Measurements from ENCODE around the gene ZDHHC14.

GRCh38 chr6:157595768-157596167 is 214.8 kb downstream of the ZDHHC14 start:
- no peak for TF ChIP-seq ZFP36 (IDR thresholded peaks at IDR 0.05; ENCODE audit: borderline replicate concordance, partially characterized antibody)
- no peak for TF ChIP-seq POLR2A (IDR thresholded peaks at IDR 0.05; ENCODE audit: low read length)
- no peak for TF ChIP-seq BHLHE40 (IDR thresholded peaks at IDR 0.05; ENCODE audit: low read depth, low read length)
- no peak for TF ChIP-seq CTCF (IDR thresholded peaks at IDR 0.05)
- TF ChIP-seq NFE2L2 (conservative IDR thresholded peaks at IDR 0.05; ENCODE audit: low read length), result no peak
- no peak for TF ChIP-seq USF2 (IDR thresholded peaks at IDR 0.05)
- no peak for TF ChIP-seq TP53 (CRISPR knock-in tag; IDR thresholded peaks at IDR 0.05)
- TF ChIP-seq CEBPB (IDR thresholded peaks at IDR 0.05), result no peak
- no peak for TF ChIP-seq RAD21 (conservative IDR thresholded peaks at IDR 0.05 in 1 of 2, IDR thresholded peaks at IDR 0.05 in 1 of 2)
- TF ChIP-seq EP300 (IDR thresholded peaks at IDR 0.05), result no peak
- TF ChIP-seq, protein P1, sequence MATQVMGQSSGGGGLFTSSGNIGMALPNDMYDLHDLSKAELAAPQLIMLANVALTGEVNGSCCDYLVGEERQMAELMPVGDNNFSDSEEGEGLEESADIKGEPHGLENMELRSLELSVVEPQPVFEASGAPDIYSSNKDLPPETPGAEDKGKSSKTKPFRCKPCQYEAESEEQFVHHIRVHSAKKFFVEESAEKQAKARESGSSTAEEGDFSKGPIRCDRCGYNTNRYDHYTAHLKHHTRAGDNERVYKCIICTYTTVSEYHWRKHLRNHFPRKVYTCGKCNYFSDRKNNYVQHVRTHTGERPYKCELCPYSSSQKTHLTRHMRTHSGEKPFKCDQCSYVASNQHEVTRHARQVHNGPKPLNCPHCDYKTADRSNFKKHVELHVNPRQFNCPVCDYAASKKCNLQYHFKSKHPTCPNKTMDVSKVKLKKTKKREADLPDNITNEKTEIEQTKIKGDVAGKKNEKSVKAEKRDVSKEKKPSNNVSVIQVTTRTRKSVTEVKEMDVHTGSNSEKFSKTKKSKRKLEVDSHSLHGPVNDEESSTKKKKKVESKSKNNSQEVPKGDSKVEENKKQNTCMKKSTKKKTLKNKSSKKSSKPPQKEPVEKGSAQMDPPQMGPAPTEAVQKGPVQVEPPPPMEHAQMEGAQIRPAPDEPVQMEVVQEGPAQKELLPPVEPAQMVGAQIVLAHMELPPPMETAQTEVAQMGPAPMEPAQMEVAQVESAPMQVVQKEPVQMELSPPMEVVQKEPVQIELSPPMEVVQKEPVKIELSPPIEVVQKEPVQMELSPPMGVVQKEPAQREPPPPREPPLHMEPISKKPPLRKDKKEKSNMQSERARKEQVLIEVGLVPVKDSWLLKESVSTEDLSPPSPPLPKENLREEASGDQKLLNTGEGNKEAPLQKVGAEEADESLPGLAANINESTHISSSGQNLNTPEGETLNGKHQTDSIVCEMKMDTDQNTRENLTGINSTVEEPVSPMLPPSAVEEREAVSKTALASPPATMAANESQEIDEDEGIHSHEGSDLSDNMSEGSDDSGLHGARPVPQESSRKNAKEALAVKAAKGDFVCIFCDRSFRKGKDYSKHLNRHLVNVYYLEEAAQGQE (IDR thresholded peaks at IDR 0.05), result no peak
- no peak for TF ChIP-seq JUNB (IDR thresholded peaks at IDR 0.05)
- TF ChIP-seq, protein P2, sequence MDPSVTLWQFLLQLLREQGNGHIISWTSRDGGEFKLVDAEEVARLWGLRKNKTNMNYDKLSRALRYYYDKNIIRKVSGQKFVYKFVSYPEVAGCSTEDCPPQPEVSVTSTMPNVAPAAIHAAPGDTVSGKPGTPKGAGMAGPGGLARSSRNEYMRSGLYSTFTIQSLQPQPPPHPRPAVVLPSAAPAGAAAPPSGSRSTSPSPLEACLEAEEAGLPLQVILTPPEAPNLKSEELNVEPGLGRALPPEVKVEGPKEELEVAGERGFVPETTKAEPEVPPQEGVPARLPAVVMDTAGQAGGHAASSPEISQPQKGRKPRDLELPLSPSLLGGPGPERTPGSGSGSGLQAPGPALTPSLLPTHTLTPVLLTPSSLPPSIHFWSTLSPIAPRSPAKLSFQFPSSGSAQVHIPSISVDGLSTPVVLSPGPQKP (IDR thresholded peaks at IDR 0.05; ENCODE audit: low read depth, low read length), result no peak
- TF ChIP-seq CHD4 (IDR thresholded peaks at IDR 0.05; ENCODE audit: borderline replicate concordance), result no peak

All from A549 (cell line).